Astrocyte (in vitro differentiated cells and primary cell): ENCODE data around the gene DMRTB1. TPM values are rescaled to one million over a fixed set of nuclear protein-coding genes. Genes with fewer than 3 reads are reported as not detected.

Source experiments
- DNase-seq: peaks from one replicate; pipeline ENCODE4 v3.0.0-alpha.2; 2010; ENCODE audit warnings: low read depth
- FAIRE-seq: peaks from 2 replicates; lab custom pipeline; 2011; peaks lifted over from hg19 to GRCh38; lab: Jason Lieb, UNC
- H2AFZ ChIP-seq: 2 replicates; pipeline ENCODE4 v1.6.0; 2012; ENCODE audit warnings: low read depth, low read length, inconsistent platforms
- H3K27ac ChIP-seq: 2 replicates; pipeline ENCODE4 v1.5.1; 2011; ENCODE audit warnings: low read depth, low read length, inconsistent platforms
- H3K27me3 ChIP-seq: 2 replicates; pipeline ENCODE4 v1.6.0; 2011; ENCODE audit warnings: low read length, inconsistent platforms; ENCODE audit not compliant: insufficient read depth
- H3K36me3 ChIP-seq: 2 replicates; pipeline ENCODE4 v1.5.1; 2011; ENCODE audit warnings: low read length, inconsistent platforms; ENCODE audit not compliant: insufficient read depth
- H3K4me1 ChIP-seq: 2 replicates; pipeline ENCODE4 v1.5.1; 2011; ENCODE audit warnings: low read length, inconsistent platforms; ENCODE audit not compliant: insufficient read depth
- H3K4me2 ChIP-seq: 2 replicates; pipeline ENCODE4 v1.6.0; 2012; ENCODE audit warnings: low read length, inconsistent platforms
- H3K4me3 ChIP-seq: 2 replicates; pipeline ENCODE4 v1.5.1; 2011; ENCODE audit warnings: low read depth, mild to moderate bottlenecking, low read length, inconsistent platforms; ENCODE audit not compliant: insufficient read depth
- H3K79me2 ChIP-seq: 2 replicates; pipeline ENCODE4 v1.6.0; 2012; ENCODE audit warnings: mild to moderate bottlenecking, low read length, inconsistent platforms; ENCODE audit not compliant: insufficient read depth
- H3K9ac ChIP-seq: 2 replicates; pipeline ENCODE4 v1.6.0; 2012; ENCODE audit warnings: mild to moderate bottlenecking, low read length, inconsistent platforms
- H3K9me3 ChIP-seq: 2 replicates; pipeline ENCODE4 v1.5.1; 2012; ENCODE audit warnings: low read depth, mild to moderate bottlenecking, low read length, inconsistent platforms; ENCODE audit not compliant: insufficient read depth
- H4K20me1 ChIP-seq: 2 replicates; pipeline ENCODE4 v1.6.0; 2012; ENCODE audit warnings: low read length, inconsistent platforms; ENCODE audit not compliant: insufficient read depth
- H3K27ac Mint-ChIP-seq: one replicate; pipeline ENCODE4 v1.8.0; 2021; ENCODE audit warnings: mild to moderate bottlenecking, mixed read lengths; ENCODE audit not compliant: unreplicated experiment
- H3K27me3 Mint-ChIP-seq: one replicate; pipeline ENCODE4 v1.8.0; 2021; ENCODE audit warnings: low read depth, mixed read lengths; ENCODE audit not compliant: unreplicated experiment
- H3K36me3 Mint-ChIP-seq: one replicate; pipeline ENCODE4 v1.8.0; 2021; ENCODE audit warnings: low read depth, mixed read lengths; ENCODE audit not compliant: unreplicated experiment
- H3K4me1 Mint-ChIP-seq: one replicate; pipeline ENCODE4 v1.8.0; 2021; ENCODE audit warnings: low read depth, mixed read lengths; ENCODE audit not compliant: unreplicated experiment
- H3K4me3 Mint-ChIP-seq: one replicate; pipeline ENCODE4 v1.8.0; 2021; ENCODE audit warnings: mild to moderate bottlenecking, moderate library complexity, mixed read lengths; ENCODE audit not compliant: unreplicated experiment
- H3K9me3 Mint-ChIP-seq: one replicate; pipeline ENCODE4 v1.8.0; 2021; ENCODE audit warnings: mild to moderate bottlenecking, mixed read lengths; ENCODE audit not compliant: unreplicated experiment
- CTCF ChIP-seq: IDR thresholded peaks from 2 replicates; pipeline ENCODE4 v1.5.1; 2011; ENCODE audit warnings: low read depth, mild to moderate bottlenecking, inconsistent platforms, low read length, moderate library complexity; ENCODE audit not compliant: insufficient read depth
- EZH2 ChIP-seq: IDR thresholded peaks from 2 replicates; pipeline ENCODE4 v1.6.1; 2012; ENCODE audit warnings: mild to moderate bottlenecking, low read length, inconsistent platforms; ENCODE audit not compliant: insufficient read depth
- total RNA-seq: library from RNA; stranded (reverse); gene quantifications from 2 replicates; pipeline ENCODE4 v1.2.1, GENCODE V29; 2021

Gene DMRTB1
- total RNA-seq, 1 donor from 2014 or later = not detected

- Mint-ChIP-seq H3K27me3 (peaks cover 14% of the 10 kb centered on the region), H3K4me1 (peaks cover 11% of the 10 kb centered on the region), H3K4me3 (no peak overlapping the region), H3K36me3 (no peaks in the 10 kb centered on the region), H3K27ac (no peak overlapping the region), H3K9me3 (peaks cover 4% of the 10 kb centered on the region)
- Histone ChIP-seq H4K20me1 (no peaks in the 10 kb centered on the region), H2AFZ (no peak overlapping the region), H3K27ac (no peak overlapping the region), H3K4me1 (no peaks in the 10 kb centered on the region), H3K36me3 (no peaks in the 10 kb centered on the region), H3K9ac (no peak overlapping the region), H3K27me3 (peaks cover 12% of the 10 kb centered on the region), H3K4me3 (no peak overlapping the region), H3K4me2 (no peak overlapping the region), H3K9me3 (no peaks in the 10 kb centered on the region), H3K79me2 (no peaks in the 10 kb centered on the region)
- TF ChIP-seq EZH2 (no peak), CTCF (no peak)
- FAIRE-seq = no peak
- no peak for DNase-seq
Measured at GRCh38 chr1:53430261-53430660, 28.9 kb upstream of the DMRTB1 start.

GRCh38 chr1:53430779-53431178, 28.4 kb upstream of the DMRTB1 start:
- Histone ChIP-seq H3K4me1 (no peaks in the 10 kb centered on the region), H3K4me3 (no peak overlapping the region), H3K36me3 (no peaks in the 10 kb centered on the region), H3K4me2 (no peak overlapping the region), H4K20me1 (no peaks in the 10 kb centered on the region), H3K27ac (no peak overlapping the region), H3K79me2 (no peaks in the 10 kb centered on the region), H3K9me3 (no peaks in the 10 kb centered on the region), H2AFZ (no peak overlapping the region), H3K27me3 (peaks cover 12% of the 10 kb centered on the region), H3K9ac (no peak overlapping the region)
- H3K9me3 Mint-ChIP-seq = peaks cover 4% of the 10 kb centered on the region
- H3K36me3 Mint-ChIP-seq = no peaks in the 10 kb centered on the region
- no peak overlapping the region for H3K27ac Mint-ChIP-seq
- no peak overlapping the region for H3K4me3 Mint-ChIP-seq
- DNase-seq (no peak), FAIRE-seq (no peak)
- TF ChIP-seq EZH2 (no peak), CTCF (no peak)
- H3K27me3 Mint-ChIP-seq = peaks cover 11% of the 10 kb centered on the region
- peaks cover 11% of the 10 kb centered on the region for H3K4me1 Mint-ChIP-seq

GRCh38 chr1:53431244-53431643, 28.0 kb upstream of the DMRTB1 start:
- Histone ChIP-seq H3K4me3 (no peak overlapping the region), H3K9me3 (no peaks in the 10 kb centered on the region), H4K20me1 (no peaks in the 10 kb centered on the region), H3K4me2 (no peak overlapping the region), H3K4me1 (no peaks in the 10 kb centered on the region), H3K27ac (no peak overlapping the region), H2AFZ (no peak overlapping the region), H3K27me3 (peaks cover 12% of the 10 kb centered on the region), H3K36me3 (no peaks in the 10 kb centered on the region), H3K79me2 (no peaks in the 10 kb centered on the region), H3K9ac (no peak overlapping the region)
- Mint-ChIP-seq H3K27ac (no peak overlapping the region), H3K4me3 (no peak overlapping the region), H3K9me3 (peaks cover 4% of the 10 kb centered on the region), H3K36me3 (no peaks in the 10 kb centered on the region), H3K27me3 (peaks cover 11% of the 10 kb centered on the region), H3K4me1 (peaks cover 11% of the 10 kb centered on the region)
- FAIRE-seq (no peak), DNase-seq (no peak)
- TF ChIP-seq EZH2 = no peak
- no peak for TF ChIP-seq CTCF
